Measurements from ENCODE around the gene SDC3. TPM values are rescaled to one million over a fixed set of nuclear protein-coding genes. Genes with fewer than 3 reads are reported as not detected.

SDC3 gene
- total and polyA plus RNA-seq, 2 of the 8 experiments (the other 6 are each of a cell fraction or from before 2014, with no cell fraction given) = 7.0 to 27.0 TPM

Small RNAs within 50 kb of the gene (small RNA-seq; reads per million reads assigned to genes)
- gene RN7SKP91 (ENCODE audit: insufficient read depth) (not detected), gene RN7SL371P (ENCODE audit: insufficient read depth) (not detected)

Other genes with a start within 250 kb of the SDC3 start
- gene MATN1, start 185.2 kb downstream of the SDC3 start, total RNA-seq (2021; fragmentation: NEBNext Ultra II Directional; extraction: Animal tissue kit (Norgen Biotek cat#: 25700)) = 0.11 and 0.28 TPM in 2 replicates
- 0.11 and 0.12 TPM in 2 replicates for gene MATN1, start 185.2 kb downstream of the SDC3 start, polyA plus RNA-seq (2011; rRNA removed)
- 0.37 and 0.52 TPM in 2 replicates for gene LAPTM5, start 151.0 kb downstream of the SDC3 start, total RNA-seq (2021; fragmentation: NEBNext Ultra II Directional; extraction: Animal tissue kit (Norgen Biotek cat#: 25700))
- gene LAPTM5, start 151.0 kb downstream of the SDC3 start, polyA plus RNA-seq (2011; rRNA removed) = 0.77 and 1.4 TPM in 2 replicates
- gene PUM1, start 157.0 kb upstream of the SDC3 start, total RNA-seq (2021; fragmentation: NEBNext Ultra II Directional; extraction: Animal tissue kit (Norgen Biotek cat#: 25700)) = 169 and 177 TPM in 2 replicates
- gene PUM1, start 157.0 kb upstream of the SDC3 start, polyA plus RNA-seq (2011; rRNA removed) = 122 and 143 TPM in 2 replicates